GM21526 (cell line): ENCODE measurements around the gene TEKTIP1.
"Not testable (repeated sequence)": the region's sequence is repeated elsewhere in the genome, so short reads cannot be mapped to it uniquely, and the experiment has no call there.

ENCODE experiments used
- ATAC-seq: cut with Tn5 transposase; IDR thresholded peaks from one replicate; pipeline ENCODE4 v1.9.1; 2021; ENCODE audit warnings: moderate library complexity; ENCODE audit not compliant: unreplicated experiment, low FRiP score

TEKTIP1 gene

GRCh38 chr19:3555653-3556422 is 16.9 kb downstream of the TEKTIP1 start:
- no peak for ATAC-seq

GRCh38 chr19:3556423-3556977 is 17.5 kb downstream of the TEKTIP1 start:
- no peak for ATAC-seq

GRCh38 chr19:3556978-3557460 is 18.0 kb downstream of the TEKTIP1 start:
- ATAC-seq = peak; percentile 33

GRCh38 chr19:3557461-3558248 is 18.7 kb downstream of the TEKTIP1 start, which contains the start of gene MFSD12:
Gene MFSD12 (minus strand): TSS chr19:3557586. CDS start chr19:3557403, 183 bp downstream.
- peak; percentile 75 for ATAC-seq

- no peak for ATAC-seq
Observed at GRCh38 chr19:3563709-3564524, 24.9 kb downstream of the TEKTIP1 start.

- ATAC-seq = no peak
Observed at GRCh38 chr19:3565139-3565538, 26.2 kb downstream of the TEKTIP1 start.

GRCh38 chr19:3570042-3570441 is 31.1 kb downstream of the TEKTIP1 start:
- ATAC-seq = not testable (repeated sequence)

- ATAC-seq = no peak
Observed at GRCh38 chr19:3570606-3571011, 31.6 kb downstream of the TEKTIP1 start.

- ATAC-seq = peak; percentile 82
Observed at GRCh38 chr19:3572132-3572854, 33.3 kb downstream of the TEKTIP1 start.

GRCh38 chr19:3572855-3573161 is 33.8 kb downstream of the TEKTIP1 start, which contains the start of gene HMG20B:
Gene HMG20B (plus strand): TSS chr19:3572944. CDS start chr19:3573310, 366 bp downstream.
- ATAC-seq = no peak

GRCh38 chr19:3573162-3573857 is 34.3 kb downstream of the TEKTIP1 start:
- ATAC-seq = peak; percentile 12

GRCh38 chr19:3573858-3574637 is 35.1 kb downstream of the TEKTIP1 start:
- ATAC-seq = no peak

- no peak for ATAC-seq
Observed at GRCh38 chr19:3575260-3575741, 36.3 kb downstream of the TEKTIP1 start.

GRCh38 chr19:3575949-3576673 is 37.1 kb downstream of the TEKTIP1 start:
- no peak for ATAC-seq

- ATAC-seq = no peak
Observed at GRCh38 chr19:3576696-3577443, 37.9 kb downstream of the TEKTIP1 start.

GRCh38 chr19:3577723-3578344 is 38.9 kb downstream of the TEKTIP1 start:
- no peak for ATAC-seq
